Smooth muscle cell (in vitro differentiated cells): ENCODE data around the gene RHOBTB3. TPM values are rescaled to one million over a fixed set of nuclear protein-coding genes. Genes with fewer than 3 reads are reported as not detected.
"Not testable (repeated sequence)": the region's sequence is repeated elsewhere in the genome, so short reads cannot be mapped to it uniquely, and the experiment has no call there.

ENCODE experiments used
- DNase-seq: peaks from one replicate; lab custom pipeline; 2025; ENCODE audit not compliant: unreplicated experiment; lab: John Stamatoyannopoulos, UW
- H2AFZ ChIP-seq: fragments of 200-600 bp; sonication (generic); 2 replicates; pipeline ENCODE4 v1.6.0; 2016; ENCODE audit warnings: antibody characterized with exemption, low read depth, mild to moderate bottlenecking
- H3F3A ChIP-seq: fragments of 200-600 bp; sonication (generic); 2 replicates; pipeline ENCODE4 v1.6.0; 2017; ENCODE audit warnings: antibody characterized with exemption, low read depth
- H3K27ac ChIP-seq: fragments of 200-600 bp; sonication (generic); 2 replicates; pipeline ENCODE4 v1.5.1; 2016; ENCODE audit warnings: low read depth, mild to moderate bottlenecking
- H3K27me3 ChIP-seq: fragments of 200-600 bp; sonication (generic); 2 replicates; pipeline ENCODE4 v1.6.1; 2016; ENCODE audit warnings: low read depth, mild to moderate bottlenecking
- H3K36me3 ChIP-seq: fragments of 200-600 bp; sonication (generic); 2 replicates; pipeline ENCODE4 v1.5.1; 2016; ENCODE audit warnings: low read depth
- H3K4me1 ChIP-seq: fragments of 200-600 bp; sonication (generic); 2 replicates; pipeline ENCODE4 v1.5.1; 2016; ENCODE audit warnings: low read depth
- H3K4me2 ChIP-seq: fragments of 200-600 bp; sonication (generic); 2 replicates; pipeline ENCODE4 v1.6.0; 2016; ENCODE audit warnings: mild to moderate bottlenecking
- H3K4me3 ChIP-seq: fragments of 200-600 bp; sonication (generic); 2 replicates; pipeline ENCODE4 v1.5.1; 2016; ENCODE audit warnings: mild to moderate bottlenecking
- H3K79me2 ChIP-seq: fragments of 200-600 bp; sonication (generic); 2 replicates; pipeline ENCODE4 v1.6.0; 2016; ENCODE audit warnings: low read depth, mild to moderate bottlenecking
- H3K9ac ChIP-seq: fragments of 200-600 bp; sonication (generic); 2 replicates; pipeline ENCODE4 v1.6.0; 2016; ENCODE audit warnings: low read depth
- H3K9me3 ChIP-seq: fragments of 200-600 bp; sonication (generic); replicated peaks from 2 replicates; pipeline ENCODE4 v1.5.1; 2016; ENCODE audit warnings: low read depth
- H4K20me1 ChIP-seq: fragments of 200-600 bp; sonication (generic); 2 replicates; pipeline ENCODE4 v1.6.0; 2016; ENCODE audit warnings: low read depth
- WGBS: methylation state at CpG from one replicate; pipeline ENCODE4 v1.1.7; 2016; ENCODE audit warnings: low lambda C conversion rate; 5-methylcytosine and 5-hydroxymethylcytosine counted together
- polyA plus RNA-seq: library from polyadenylated mRNA; unstranded; fragments of >200 nt; fragmentation: Nextera tagmentation; extraction: Ambion mirVana; gene quantifications from 2 replicates; pipeline ENCODE4 v1.2.1, GENCODE V29; 2016
- total RNA-seq: library from RNA; depleted of rRNA; stranded (reverse); fragments of >200 nt; gene quantifications from 2 replicates; pipeline ENCODE4 v1.2.3, GENCODE V29; 2014
- TF ChIP-seq, protein P1 (sequence below): fragments of 200-600 bp; sonication (generic); IDR thresholded peaks from 2 replicates; pipeline ENCODE4 v1.5.1; 2017; ENCODE audit warnings: borderline replicate concordance, mild to moderate bottlenecking, antibody characterized with exemption; ENCODE audit not compliant: insufficient read depth, poor library complexity, severe bottlenecking

The RHOBTB3 gene
- total and polyA plus RNA-seq, 2 experiments from 2014 or later, result 127 to 213 TPM

DNA sequence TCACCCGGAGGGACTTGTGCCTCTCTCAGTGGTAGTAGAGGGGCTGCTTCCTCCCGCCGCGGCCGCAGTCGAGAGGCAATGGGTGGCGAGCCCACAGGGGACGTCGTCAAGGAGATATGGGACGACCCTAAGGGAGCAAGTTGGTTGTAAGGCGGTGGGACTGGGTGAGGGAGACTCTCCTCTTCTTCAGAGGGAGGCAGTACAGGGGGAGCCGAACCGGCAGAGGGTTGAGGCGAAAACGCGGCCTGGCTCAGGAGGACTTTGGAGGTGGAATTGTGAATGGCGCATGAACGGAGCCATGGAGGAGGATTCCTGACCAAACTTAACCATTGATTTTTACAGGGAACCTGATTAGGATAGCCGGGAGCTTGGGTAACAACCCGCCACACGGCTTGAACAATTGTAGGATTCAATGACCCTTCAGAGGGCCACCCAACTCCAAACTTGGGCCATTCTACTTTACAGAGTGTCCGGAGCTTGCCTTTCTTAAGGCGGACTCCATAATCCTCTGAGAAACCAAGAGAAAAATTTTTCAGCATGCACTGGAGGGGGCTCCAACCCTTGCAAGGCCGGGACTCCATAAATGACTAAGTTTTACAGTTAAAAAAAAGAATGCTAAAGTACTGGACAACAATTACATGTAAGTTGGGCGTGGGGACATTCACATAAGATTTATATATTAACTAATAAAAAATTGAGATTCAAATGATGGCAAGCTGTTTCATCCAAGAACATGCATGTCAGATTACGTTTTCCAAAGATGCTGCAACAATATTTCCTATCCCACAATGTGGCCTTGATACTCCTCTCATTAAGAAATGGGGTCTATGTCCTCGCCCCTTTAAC lies 19.4 kb upstream of the RHOBTB3 start:
- peak overlapping the region; percentile 82 for H3K4me2 ChIP-seq

DNA sequence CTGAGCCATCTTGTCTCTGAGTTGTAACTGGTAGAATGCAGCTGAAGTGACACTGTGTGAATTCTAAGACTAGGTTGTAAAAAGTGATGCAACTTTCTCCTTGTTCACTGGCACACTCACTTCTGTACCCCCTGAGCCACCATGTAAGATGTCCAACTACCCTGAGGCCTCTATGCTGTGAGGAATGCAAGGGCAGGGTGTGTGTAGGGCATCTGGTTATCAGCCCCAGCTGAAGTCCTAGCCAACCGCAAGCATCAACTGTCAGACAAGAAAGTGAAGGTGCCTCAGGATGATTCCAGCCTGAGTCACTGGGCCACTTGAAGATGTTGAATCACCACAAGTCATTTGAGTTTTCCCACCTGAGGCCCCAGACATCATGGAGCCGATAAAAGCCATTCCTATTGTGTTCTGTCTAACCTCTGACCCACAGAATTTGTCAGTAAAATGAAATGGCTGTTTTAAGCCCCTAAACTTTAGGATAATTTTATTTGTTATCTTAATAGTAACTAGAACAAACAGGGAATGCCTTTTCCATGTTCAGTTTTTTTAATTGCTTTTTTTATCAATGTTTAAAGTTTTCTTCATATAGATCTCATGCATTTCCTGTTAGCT lies 18.7 kb upstream of the RHOBTB3 start:
- peak overlapping the region; percentile 82 for H3K4me2 ChIP-seq

More for the DNA sequence above, 19.4 kb upstream of the RHOBTB3 start:
- Histone ChIP-seq H3K4me1 (peaks cover 18% of the 10 kb centered on the region), H3K79me2 (no peaks in the 10 kb centered on the region), H3K27ac (peak overlapping the region; percentile 86), H3K27me3 (no peaks in the 10 kb centered on the region), H3K9me3 (no peaks in the 10 kb centered on the region), H3K36me3 (no peaks in the 10 kb centered on the region), H4K20me1 (no peaks in the 10 kb centered on the region), H3F3A (peaks cover 6% of the 10 kb centered on the region), H3K9ac (peak overlapping the region; percentile 55), H2AFZ (peak overlapping the region; percentile 47), H3K4me3 (peak overlapping the region; percentile 31)
- TF ChIP-seq, protein P1, sequence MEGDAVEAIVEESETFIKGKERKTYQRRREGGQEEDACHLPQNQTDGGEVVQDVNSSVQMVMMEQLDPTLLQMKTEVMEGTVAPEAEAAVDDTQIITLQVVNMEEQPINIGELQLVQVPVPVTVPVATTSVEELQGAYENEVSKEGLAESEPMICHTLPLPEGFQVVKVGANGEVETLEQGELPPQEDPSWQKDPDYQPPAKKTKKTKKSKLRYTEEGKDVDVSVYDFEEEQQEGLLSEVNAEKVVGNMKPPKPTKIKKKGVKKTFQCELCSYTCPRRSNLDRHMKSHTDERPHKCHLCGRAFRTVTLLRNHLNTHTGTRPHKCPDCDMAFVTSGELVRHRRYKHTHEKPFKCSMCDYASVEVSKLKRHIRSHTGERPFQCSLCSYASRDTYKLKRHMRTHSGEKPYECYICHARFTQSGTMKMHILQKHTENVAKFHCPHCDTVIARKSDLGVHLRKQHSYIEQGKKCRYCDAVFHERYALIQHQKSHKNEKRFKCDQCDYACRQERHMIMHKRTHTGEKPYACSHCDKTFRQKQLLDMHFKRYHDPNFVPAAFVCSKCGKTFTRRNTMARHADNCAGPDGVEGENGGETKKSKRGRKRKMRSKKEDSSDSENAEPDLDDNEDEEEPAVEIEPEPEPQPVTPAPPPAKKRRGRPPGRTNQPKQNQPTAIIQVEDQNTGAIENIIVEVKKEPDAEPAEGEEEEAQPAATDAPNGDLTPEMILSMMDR, result no peak
- no peak for DNase-seq
- WGBS, result 39% methylated on average over 27 of the region's 27 CpGs

DNA sequence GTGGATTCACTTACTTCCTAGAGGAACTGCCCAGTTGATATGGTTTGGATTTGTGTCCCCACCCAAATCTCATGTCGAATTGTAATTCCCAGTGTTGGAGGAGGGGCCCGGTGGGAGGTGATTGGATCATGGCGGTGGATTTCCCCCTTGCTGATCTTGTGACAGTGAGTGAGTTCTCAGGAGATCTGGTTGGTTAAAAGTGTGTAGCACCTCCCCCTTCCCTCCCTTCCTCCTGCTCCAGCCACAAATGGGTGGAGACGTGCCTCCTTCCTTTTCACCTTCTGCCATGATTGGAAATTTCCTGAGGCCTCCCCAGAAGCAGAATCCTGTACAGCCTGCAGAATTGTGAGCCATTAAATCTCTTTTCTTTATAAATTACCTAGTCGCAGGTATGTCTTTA lies 17.9 kb upstream of the RHOBTB3 start:
- not testable (repeated sequence) for H3K36me3 ChIP-seq, H4K20me1 ChIP-seq, H3K9me3 ChIP-seq, H2AFZ ChIP-seq, H3K79me2 ChIP-seq, H3K27me3 ChIP-seq, H3F3A ChIP-seq, DNase-seq
- Histone ChIP-seq H3K9ac (peak overlapping the region; percentile 58), H3K4me2 (peak overlapping the region; percentile 58), H3K4me1 (peaks cover 22% of the 10 kb centered on the region), H3K27ac (peak overlapping the region; percentile 86), H3K4me3 (peak overlapping the region; percentile 9)
- 76% methylated on average over 5 of the region's 5 CpGs for WGBS

More for the DNA sequence above, 18.7 kb upstream of the RHOBTB3 start:
- Histone ChIP-seq H3K27me3 (no peaks in the 10 kb centered on the region), H2AFZ (no peak overlapping the region), H3K9ac (peak overlapping the region; percentile 35), H3K4me3 (no peak overlapping the region), H3K27ac (peak overlapping the region; percentile 86), H3K36me3 (no peaks in the 10 kb centered on the region), H3K4me1 (peaks cover 18% of the 10 kb centered on the region), H3K9me3 (no peaks in the 10 kb centered on the region), H3F3A (peaks cover 6% of the 10 kb centered on the region), H4K20me1 (no peaks in the 10 kb centered on the region), H3K79me2 (no peaks in the 10 kb centered on the region)
- TF ChIP-seq, protein P1, result no peak
- WGBS, result 14% methylated on average over 2 of the region's 2 CpGs
- no peak for DNase-seq

DNA sequence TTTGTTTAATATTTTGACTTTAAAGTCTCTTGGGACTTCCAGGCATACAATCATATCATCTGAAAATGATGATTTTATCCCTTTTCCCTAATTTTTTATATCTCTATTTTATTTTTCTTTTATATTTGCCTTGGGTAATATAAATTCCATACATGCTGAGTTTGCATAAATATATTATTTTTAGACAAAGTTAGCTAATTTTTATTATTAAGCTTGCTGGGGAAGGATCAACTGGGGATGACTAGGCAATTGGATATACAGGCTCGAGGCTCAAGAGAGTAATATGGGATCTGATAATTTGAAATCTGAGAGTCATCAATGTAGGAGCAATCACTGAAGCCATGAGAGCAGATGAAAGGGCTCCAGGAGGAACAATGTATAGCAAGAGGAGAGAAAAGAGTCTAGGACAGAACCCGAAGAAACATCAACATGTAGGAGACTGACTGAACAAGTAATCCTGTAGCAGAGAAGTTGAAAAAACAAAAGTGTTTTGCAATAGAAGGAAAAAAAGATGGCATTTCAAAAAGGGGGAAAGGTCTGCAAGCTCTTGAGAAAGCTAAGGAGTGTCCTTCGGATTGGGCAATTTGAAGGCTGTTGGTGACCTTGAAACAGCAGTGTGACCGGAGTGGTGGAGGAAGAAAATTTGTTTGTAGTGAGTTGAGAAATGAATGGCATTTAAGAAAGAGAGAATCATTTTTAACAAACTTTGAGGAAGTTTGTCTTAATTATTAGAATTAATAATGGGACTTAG lies 17.0 kb upstream of the RHOBTB3 start:
- H3K4me3 ChIP-seq, result peak overlapping the region; percentile 9
- peak overlapping the region; percentile 86 for H3K27ac ChIP-seq
- no peaks in the 10 kb centered on the region for H3K36me3 ChIP-seq
- H3K79me2 ChIP-seq, result no peaks in the 10 kb centered on the region
- H3K4me2 ChIP-seq, result peak overlapping the region; percentile 58
- H3K9ac ChIP-seq, result peak overlapping the region; percentile 58
- no peaks in the 10 kb centered on the region for H3K27me3 ChIP-seq
- no peak overlapping the region for H2AFZ ChIP-seq
- 83% methylated on average over 4 of the region's 4 CpGs for WGBS
- peaks cover 25% of the 10 kb centered on the region for H3K4me1 ChIP-seq
- H3K9me3 ChIP-seq, result no peaks in the 10 kb centered on the region
- no peaks in the 10 kb centered on the region for H4K20me1 ChIP-seq
- H3F3A ChIP-seq, result peaks cover 6% of the 10 kb centered on the region
- TF ChIP-seq, protein P1, result no peak
- DNase-seq, result no peak
